Esophagus squamous epithelium (tissue), 5 donors: ENCODE measurements around the gene DISP3. TPM values are rescaled to one million over a fixed set of nuclear protein-coding genes. Genes with fewer than 3 reads are reported as not detected.

Experiments used
- DNase-seq: peaks from one replicate; lab custom pipeline; 2025; lab: John Stamatoyannopoulos, UW
- H3K27ac ChIP-seq, 4 donors: fragments of 200-600 bp; sonication (generic); one replicate each; pipeline ENCODE4 v1.5.1; 2016 to 2019; ENCODE audit warnings: mild to moderate bottlenecking in 1 of 4
- H3K27me3 ChIP-seq, 4 donors: fragments of 200-600 bp; sonication (generic); 1 replicate in 3 of 4; 2 replicates in 1 of 4; pipeline versions ENCODE4 v1.5.1 to v1.6.0; 2017 to 2021; ENCODE audit warnings: antibody characterized with exemption in 1 of 4
- H3K36me3 ChIP-seq, 3 donors: fragments of 200-600 bp; sonication (generic); one replicate each; pipeline ENCODE4 v1.5.1; 2016 to 2019
- H3K4me1 ChIP-seq, 3 donors: fragments of 200-600 bp; sonication (generic); one replicate each; pipeline ENCODE4 v1.5.1; 2017 to 2019
- H3K4me3 ChIP-seq, 4 donors: fragments of 200-600 bp; sonication (generic); 1 replicate in 3 of 4; 2 replicates in 1 of 4; pipeline ENCODE4 v1.5.1; 2016 to 2019; ENCODE audit warnings: mild to moderate bottlenecking in 2 of 4, moderate library complexity in 1 of 4
- H3K9me3 ChIP-seq, 3 donors: fragments of 200-600 bp; sonication (generic); one replicate each; pipeline ENCODE4 v1.5.1; 2016 to 2019
- CTCF ChIP-seq, 6 experiments: fragments of 450-650 bp in 4 of 6; fragments of 200-600 bp in 2 of 6; sonication (generic) in 2 of 6; IDR thresholded peaks; one replicate each; pipeline ENCODE4 v1.5.1; 2016 to 2019; ENCODE audit warnings: antibody characterized with exemption in 6 of 6, mild to moderate bottlenecking in 4 of 6, moderate library complexity in 4 of 6
- POLR2A ChIP-seq, 4 donors: fragments of 450-650 bp; IDR thresholded peaks; one replicate each; pipeline ENCODE4 v1.6.1; 2017; ENCODE audit warnings: antibody characterized with exemption in 4 of 4, mild to moderate bottlenecking in 4 of 4, moderate library complexity in 3 of 4
- WGBS, 2 donors: methylation state at CpG; one replicate each; pipeline ENCODE4 v1.1.5; 2018; 5-methylcytosine and 5-hydroxymethylcytosine counted together
- intact Hi-C: fragments of 100-400 bp; cut with DNase I; formaldehyde crosslinking; loops from one replicate; pipeline ENCODE4 v1.15.0; 2022
- total RNA-seq, 4 donors: library from RNA; depleted of rRNA; stranded (reverse); fragments of >200 nt; gene quantifications; one replicate each; pipeline ENCODE4 v1.1.0, GENCODE V29; 2016
- donor health status: DM: yes; HTN: yes; CAD: no.

Gene DISP3
- total RNA-seq, 4 donors from 2014 or later: 0.67 TPM; not detected in 3

DNA sequence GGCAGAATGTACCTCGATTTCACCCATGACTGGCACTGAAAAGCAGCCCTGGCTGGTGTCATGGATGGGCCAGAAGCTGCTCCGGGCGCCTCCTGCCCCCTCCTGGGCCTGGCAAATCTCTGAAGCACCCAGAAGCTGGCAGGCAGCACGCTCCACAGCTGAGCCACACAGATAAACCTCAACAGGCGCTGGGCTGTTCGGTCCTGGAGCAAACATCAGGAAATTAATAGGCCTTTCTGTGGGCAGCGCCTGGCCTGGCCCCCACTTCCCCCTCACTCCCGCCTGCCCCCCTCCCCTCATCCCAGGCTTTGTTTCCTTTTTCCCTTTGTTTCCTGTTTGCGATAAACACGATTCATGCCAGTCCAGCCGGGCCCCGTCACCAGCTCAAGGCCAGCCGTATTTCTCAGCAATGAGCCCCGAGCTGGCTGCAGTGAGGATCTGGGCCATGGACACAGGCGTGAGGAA is 20.1 kb upstream of the DISP3 start:
- no peak for DNase-seq

GRCh38 chr1:11461531-11462137 is 17.3 kb upstream of the DISP3 start:
- TF ChIP-seq CTCF (IDR thresholded peaks at IDR 0.05): no peak
- no peak for TF ChIP-seq POLR2A (IDR thresholded peaks at IDR 0.05)
- H3K4me3 ChIP-seq: no peak overlapping the region
- intact Hi-C loops: no loop called here
- no peak overlapping the region for H3K27ac ChIP-seq
- DNase-seq: no peak
- no peaks in the 10 kb centered on the region for H3K4me1 ChIP-seq
- 53 to 58% methylated on average over 8 to 9 of the region's 9 CpGs for WGBS, 2 donors
- peaks cover 0 to 97% (median 0%) of the 10 kb centered on the region in 4 donors for H3K27me3 ChIP-seq
- no peaks in the 10 kb centered on the region for H3K36me3 ChIP-seq
- H3K9me3 ChIP-seq: no peaks in the 10 kb centered on the region

More for the DNA sequence above, 20.1 kb upstream of the DISP3 start:
- H3K4me1 ChIP-seq: no peaks in the 10 kb centered on the region
- no peak overlapping the region for H3K27ac ChIP-seq
- H3K9me3 ChIP-seq: no peaks in the 10 kb centered on the region
- TF ChIP-seq CTCF (IDR thresholded peaks at IDR 0.05) (no peak), POLR2A (IDR thresholded peaks at IDR 0.05) (no peak)
- no peaks in the 10 kb centered on the region for H3K36me3 ChIP-seq
- intact Hi-C loops: no loop called here
- WGBS, 2 donors: 22 to 33% methylated on average over 9 of the region's 15 CpGs
- peaks cover 0 to 100% (median 0%) of the 10 kb centered on the region in 4 donors for H3K27me3 ChIP-seq
- H3K4me3 ChIP-seq: no peak overlapping the region

DNA sequence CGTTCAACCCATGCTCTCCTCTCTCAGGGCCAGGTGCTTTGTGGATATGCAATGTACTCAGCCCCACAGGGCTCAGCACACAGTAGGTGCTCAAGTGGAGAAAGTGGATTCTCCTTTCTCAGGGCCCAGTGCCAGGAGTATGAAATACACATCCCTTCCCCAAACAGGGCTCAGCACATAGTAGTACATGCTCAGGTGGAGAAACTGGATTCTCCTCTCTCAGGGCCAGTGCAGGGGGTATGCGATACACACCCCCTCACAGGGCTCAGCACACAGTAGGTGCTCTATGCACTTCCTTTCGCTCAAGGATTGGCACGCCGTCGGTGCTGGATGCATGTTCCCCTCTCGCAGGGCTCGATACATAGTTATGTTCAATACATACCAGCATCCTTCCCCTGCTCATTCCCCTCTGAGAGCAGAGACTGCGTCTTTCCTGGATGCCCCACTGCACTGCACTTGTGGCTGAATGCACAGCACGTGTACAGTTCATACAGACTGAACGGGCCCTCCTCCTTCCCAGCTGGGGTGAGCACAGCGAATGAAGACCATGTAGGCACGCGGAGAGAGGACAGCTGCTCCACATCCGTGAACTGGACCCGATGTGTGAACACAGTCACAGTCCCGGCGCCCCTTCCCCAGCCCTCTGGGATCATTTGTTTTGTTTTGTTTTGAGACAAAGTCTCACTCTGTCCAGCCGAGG is 16.6 kb upstream of the DISP3 start:
- DNase-seq: no peak
- no peak overlapping the region for H3K27ac ChIP-seq
- peaks cover 0 to 97% (median 0%) of the 10 kb centered on the region in 4 donors for H3K27me3 ChIP-seq
- intact Hi-C loops: no loop called here
- H3K4me1 ChIP-seq: no peaks in the 10 kb centered on the region
- H3K4me3 ChIP-seq: no peak overlapping the region
- H3K36me3 ChIP-seq: no peaks in the 10 kb centered on the region
- 67% methylated on average over 8 to 18 of the region's 19 CpGs for WGBS, 2 donors
- TF ChIP-seq POLR2A (IDR thresholded peaks at IDR 0.05): no peak
- TF ChIP-seq CTCF (IDR thresholded peaks at IDR 0.05): no peak
- H3K9me3 ChIP-seq: no peaks in the 10 kb centered on the region

DNA sequence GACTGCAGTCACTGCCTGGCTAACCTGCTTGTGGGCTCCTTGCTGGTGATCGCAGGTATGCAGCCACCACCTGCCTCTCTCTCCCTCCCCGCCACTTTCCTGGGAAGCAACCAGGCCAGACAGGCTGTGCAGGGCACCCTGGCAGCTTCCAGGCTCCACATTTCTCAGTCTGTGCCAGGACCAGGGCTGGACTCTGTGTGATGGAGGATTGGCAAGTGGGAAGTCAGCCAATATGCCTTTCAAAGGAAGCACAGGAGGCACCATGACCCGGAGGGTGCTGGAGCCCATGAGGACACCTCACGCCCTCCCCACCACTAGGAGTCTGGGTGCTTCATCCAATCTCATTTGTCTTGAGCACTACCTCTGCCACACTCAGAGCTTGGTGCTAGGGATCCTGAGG is 15.8 kb upstream of the DISP3 start:
- Histone ChIP-seq H3K36me3 (no peaks in the 10 kb centered on the region), H3K4me1 (no peaks in the 10 kb centered on the region), H3K9me3 (no peaks in the 10 kb centered on the region), H3K27ac (no peak overlapping the region), H3K4me3 (no peak overlapping the region), H3K27me3 (peaks cover 0 to 96% (median 0%) of the 10 kb centered on the region in 4 donors)
- 40% methylated on average over 1 of the region's 4 CpGs for WGBS, 2 donors
- no peak for TF ChIP-seq POLR2A (IDR thresholded peaks at IDR 0.05)
- TF ChIP-seq CTCF (IDR thresholded peaks at IDR 0.05): no peak
- DNase-seq: no peak
- intact Hi-C loops: no loop called here

GRCh38 chr1:11465307-11465706 is 13.6 kb upstream of the DISP3 start:
- no peak for DNase-seq
- no peak overlapping the region for H3K27ac ChIP-seq
- intact Hi-C loops: no loop called here
- H3K9me3 ChIP-seq: no peaks in the 10 kb centered on the region
- peaks cover 0 to 92% (median 0%) of the 10 kb centered on the region in 4 donors for H3K27me3 ChIP-seq
- H3K4me1 ChIP-seq: no peaks in the 10 kb centered on the region
- 82 to 88% methylated on average over 5 to 6 of the region's 6 CpGs for WGBS, 2 donors
- no peaks in the 10 kb centered on the region for H3K36me3 ChIP-seq
- TF ChIP-seq POLR2A (IDR thresholded peaks at IDR 0.05) (no peak), CTCF (IDR thresholded peaks at IDR 0.05) (no peak)
- no peak overlapping the region for H3K4me3 ChIP-seq
